Right cardiac atrium (tissue), 5 donors: ENCODE measurements around the gene TNNI3. TPM values are rescaled to one million over a fixed set of nuclear protein-coding genes. Genes with fewer than 3 reads are reported as not detected.
"Not testable (repeated sequence)": the region's sequence is repeated elsewhere in the genome, so short reads cannot be mapped to it uniquely, and the experiment has no call there.

Experiments
- ATAC-seq, 2 donors: fragments of 200-7000 bp; cut with Tn5 transposase; one replicate each; pipeline versions ENCODE4 v1.8.0 to v1.9.1; 2020; ENCODE audit warnings: moderate library complexity in 2 of 2, mild to moderate bottlenecking in 1 of 2
- DNase-seq, 3 donors: peaks; one replicate each; pipeline ENCODE4 v3.0.0-alpha.2; 2020
- H3K27ac ChIP-seq: one replicate; pipeline ENCODE4 v1.5.1; 2013; ENCODE audit warnings: mild to moderate bottlenecking, low read length, control low read depth, moderate library complexity
- H3K27me3 ChIP-seq: one replicate; pipeline ENCODE4 v1.6.1; 2013; ENCODE audit not compliant: control insufficient read depth, insufficient read depth
- H3K4me1 ChIP-seq: one replicate; pipeline ENCODE4 v1.6.1; 2013; ENCODE audit warnings: low read length; ENCODE audit not compliant: control insufficient read depth, insufficient read depth
- H3K4me3 ChIP-seq: one replicate; pipeline ENCODE4 v1.5.1; 2013; ENCODE audit warnings: low read length, control low read depth
- H3K9me3 ChIP-seq: one replicate; pipeline ENCODE4 v1.6.1; 2013; ENCODE audit warnings: low read length; ENCODE audit not compliant: control insufficient read depth
- WGBS: extraction: QIAGEN DNeasy Blood & Tissue Kit; methylation state at CpG from one replicate; pipeline ENCODE4 v1.1.7; 2013; 5-methylcytosine and 5-hydroxymethylcytosine counted together
- intact Hi-C, 4 donors: fragments of 100-400 bp; cut with DNase I; formaldehyde crosslinking; loops; one replicate each; pipeline versions ENCODE4 v1.11.0 to v1.14.0; 2022 to 2023
- microRNA-seq, 2 donors: library from miRNA; unstranded; fragments of <30 nt; microRNA quantifications; one replicate each; pipeline ENCODE4 v1.2.0, GENCODE V29; 2020 to 2021
- polyA plus RNA-seq: library from polyadenylated mRNA; stranded (reverse); fragments of 200-250 nt; gene quantifications from one replicate; pipeline ENCODE4 v1.2.3, GENCODE V29; 2013
- total RNA-seq, 4 donors: library from RNA; stranded (reverse); fragmentation: NEBNext Ultra II Directional; extraction: Animal tissue kit (Norgen Biotek cat#: 25700); gene quantifications; one replicate each; pipeline ENCODE4 v1.2.1, GENCODE V29; 2021
- donor health status: healthy with polysubstance abuse.
- donor health status: DM: no; HTN: yes; CAD: no.
- donor health status: DM: no; HTN: no; CAD: no.
- donor health status: DM: no; HTN: yes; CAD: no; lungs with severe emphysema.
- donor health status: DM: yes; HTN: yes; CAD: no.

TNNI3 gene
- total and polyA plus RNA-seq, 5 donors, result 1,638 to 8,501 (median 2,994) TPM

- H3K27ac ChIP-seq, H3K4me1 ChIP-seq, H3K4me3 ChIP-seq, H3K9me3 ChIP-seq, DNase-seq, H3K27me3 ChIP-seq, ATAC-seq, intact Hi-C loops: not testable (repeated sequence)
- WGBS, result over 99% methylated on average over 3 of the region's 3 CpGs
Measured at GRCh38 chr19:55107252-55107651, 50.3 kb downstream of the TNNI3 start.

- intact Hi-C loops, result no loop called here
- no peak overlapping the region for H3K4me3 ChIP-seq
- ATAC-seq (no peak), DNase-seq (no peak)
- WGBS, result 90% methylated on average over 6 of the region's 6 CpGs
- H3K9me3 ChIP-seq, result no peaks in the 10 kb centered on the region
- peaks cover under 1% of the 10 kb centered on the region for H3K4me1 ChIP-seq
- H3K27ac ChIP-seq, result no peak overlapping the region
- no peaks in the 10 kb centered on the region for H3K27me3 ChIP-seq
Measured at GRCh38 chr19:55106591-55106990, 50.9 kb downstream of the TNNI3 start.

GRCh38 chr19:55105237-55105636 is 52.3 kb downstream of the TNNI3 start:
- H3K27ac ChIP-seq, result no peak overlapping the region

GRCh38 chr19:55103190-55103589 is 54.3 kb downstream of the TNNI3 start:
- DNase-seq, result peak in 1 of 3 donors; percentile 30
- intact Hi-C loops, result no loop called here
- no peak overlapping the region for H3K4me3 ChIP-seq
- no peaks in the 10 kb centered on the region for H3K27me3 ChIP-seq
- WGBS, result 98% methylated on average over 9 of the region's 9 CpGs
- no peaks in the 10 kb centered on the region for H3K9me3 ChIP-seq
- no peak for ATAC-seq
- no peaks in the 10 kb centered on the region for H3K4me1 ChIP-seq
- no peak overlapping the region for H3K27ac ChIP-seq

More at GRCh38 chr19:55105237-55105636, 52.3 kb downstream of the TNNI3 start:
- DNase-seq (no peak), ATAC-seq (no peak)
- Histone ChIP-seq H3K4me3 (no peak overlapping the region), H3K4me1 (no peaks in the 10 kb centered on the region), H3K9me3 (no peaks in the 10 kb centered on the region), H3K27me3 (no peaks in the 10 kb centered on the region)
- 81% methylated on average over 2 of the region's 2 CpGs for WGBS
- intact Hi-C loops, result no loop called here

Small RNA genes within 50 kb of the gene (microRNA-seq; reads per million reads assigned to microRNA genes)
- gene MIR7975, result 0 reads per million in 2 donors

Other genes starting within 250 kb of the TNNI3 start
- gene NLRP7, start 210.2 kb downstream of the TNNI3 start, total RNA-seq, result not detected
- gene NLRP7, start 210.2 kb downstream of the TNNI3 start, polyA plus RNA-seq, result not detected
- gene NLRP2, start 191.4 kb downstream of the TNNI3 start, total RNA-seq, result 1 to 10 TPM in 1 of 4 donors, under 1 TPM in 2, not detected in 1; 0.39 to 1.7 (median 0.40) TPM
- gene NLRP2, start 191.4 kb downstream of the TNNI3 start, polyA plus RNA-seq, result not detected
- under 1 TPM; 0.26 to 0.71 (median 0.44) TPM for gene GP6, start 119.5 kb downstream of the TNNI3 start, total RNA-seq
- 0.27 TPM for gene GP6, start 119.5 kb downstream of the TNNI3 start, polyA plus RNA-seq
- 10 to 100 TPM; 25.5 to 42.6 (median 31.9) TPM for gene RDH13, start 94.6 kb downstream of the TNNI3 start, total RNA-seq
- 30.1 TPM for gene RDH13, start 94.6 kb downstream of the TNNI3 start, polyA plus RNA-seq
- gene EPS8L1, start 81.9 kb downstream of the TNNI3 start, total RNA-seq, result 1 to 10 TPM in 3 of 4 donors, under 1 TPM in 1; 0.78 to 1.7 (median 1.1) TPM
- 2.2 TPM for gene EPS8L1, start 81.9 kb downstream of the TNNI3 start, polyA plus RNA-seq
- 100 to 1,000 TPM; 125 to 244 (median 147) TPM for gene PPP1R12C, start 40.1 kb downstream of the TNNI3 start, total RNA-seq
- 221 TPM for gene PPP1R12C, start 40.1 kb downstream of the TNNI3 start, polyA plus RNA-seq
- 10 to 100 TPM in 3 of 4 donors, 1 to 10 TPM in 1; 8.0 to 25.3 (median 14.7) TPM for gene TNNT1, start 8.5 kb downstream of the TNNI3 start, total RNA-seq
- gene TNNT1, start 8.5 kb downstream of the TNNI3 start, polyA plus RNA-seq, result 34.8 TPM
- 1 to 10 TPM in 3 of 4 donors, under 1 TPM in 1; 0.56 to 1.6 (median 1.3) TPM for gene DNAAF3, start 8.9 kb upstream of the TNNI3 start, total RNA-seq
- gene DNAAF3, start 8.9 kb upstream of the TNNI3 start, polyA plus RNA-seq, result 2.9 TPM
- gene SYT5, start 22.6 kb upstream of the TNNI3 start, total RNA-seq, result 1 to 10 TPM in 1 of 4 donors, not detected in 3; 1.3 TPM
- gene SYT5, start 22.6 kb upstream of the TNNI3 start, polyA plus RNA-seq, result 0.09 TPM
- gene PTPRH, start 51.8 kb upstream of the TNNI3 start, total RNA-seq, result 1 to 10 TPM in 2 of 4 donors, under 1 TPM in 2; 0.14 to 3.1 (median 0.75) TPM
- 0.72 TPM for gene PTPRH, start 51.8 kb upstream of the TNNI3 start, polyA plus RNA-seq
- gene TMEM86B, start 71.0 kb upstream of the TNNI3 start, total RNA-seq, result 1 to 10 TPM in 3 of 4 donors, under 1 TPM in 1; 0.80 to 2.1 (median 1.3) TPM
- 1.6 TPM for gene TMEM86B, start 71.0 kb upstream of the TNNI3 start, polyA plus RNA-seq
- gene PPP6R1, start 101.3 kb upstream of the TNNI3 start, total RNA-seq, result 10 to 100 TPM; 39.3 to 43.5 (median 41.4) TPM
- 31.7 TPM for gene PPP6R1, start 101.3 kb upstream of the TNNI3 start, polyA plus RNA-seq
- gene HSPBP1, start 122.4 kb upstream of the TNNI3 start, total RNA-seq, result 10 to 100 TPM; 27.7 to 35.1 (median 31.3) TPM
- 48.0 TPM for gene HSPBP1, start 122.4 kb upstream of the TNNI3 start, polyA plus RNA-seq
- 10 to 100 TPM; 17.2 to 20.5 (median 19.5) TPM for gene BRSK1, start 126.3 kb upstream of the TNNI3 start, total RNA-seq
- gene BRSK1, start 126.3 kb upstream of the TNNI3 start, polyA plus RNA-seq, result 11.9 TPM
- 1 to 10 TPM; 2.0 to 2.4 (median 2.2) TPM for gene TMEM150B, start 167.6 kb upstream of the TNNI3 start, total RNA-seq
- gene TMEM150B, start 167.6 kb upstream of the TNNI3 start, polyA plus RNA-seq, result 0.68 TPM
- gene KMT5C, start 182.1 kb upstream of the TNNI3 start, total RNA-seq, result 1 to 10 TPM; 6.7 to 9.8 (median 8.4) TPM
- gene KMT5C, start 182.1 kb upstream of the TNNI3 start, polyA plus RNA-seq, result 6.3 TPM
- not detected for gene COX6B2, start 197.0 kb upstream of the TNNI3 start, total RNA-seq
- not detected for gene COX6B2, start 197.0 kb upstream of the TNNI3 start, polyA plus RNA-seq
- gene GARIN5B, start 205.5 kb upstream of the TNNI3 start, total RNA-seq, result not detected
- not detected for gene GARIN5B, start 205.5 kb upstream of the TNNI3 start, polyA plus RNA-seq
- gene IL11, start 212.7 kb upstream of the TNNI3 start, total RNA-seq, result not detected
- gene IL11, start 212.7 kb upstream of the TNNI3 start, polyA plus RNA-seq, result not detected
- not detected for gene TMEM190, start 219.1 kb upstream of the TNNI3 start, total RNA-seq
- gene TMEM190, start 219.1 kb upstream of the TNNI3 start, polyA plus RNA-seq, result not detected
- 1 to 10 TPM in 1 of 4 donors, under 1 TPM in 3; 0.47 to 1.2 (median 0.56) TPM for gene TMEM238, start 226.6 kb upstream of the TNNI3 start, total RNA-seq
- gene TMEM238, start 226.6 kb upstream of the TNNI3 start, polyA plus RNA-seq, result 0.14 TPM
- 1,000 to 10,000 TPM in 1 of 4 donors, 100 to 1,000 TPM in 3; 656 to 1,015 (median 735) TPM for gene RPL28, start 228.2 kb upstream of the TNNI3 start, total RNA-seq
- 806 TPM for gene RPL28, start 228.2 kb upstream of the TNNI3 start, polyA plus RNA-seq